Inferior parietal cortex (tissue), 1 donor: Measurements from ENCODE around the gene CLCN2.

Experiments used
- DNase-seq: peaks from one replicate; pipeline ENCODE4 v3.0.0-alpha.2; 2016; ENCODE audit errors: extremely low spot score

The CLCN2 gene

GRCh38 chr3:184296616-184297015, 64.8 kb downstream of the CLCN2 start:
- DNase-seq = no peak
